A549 (cell line): Measurements from ENCODE around the gene DNAJC5. TPM values are rescaled to one million over a fixed set of nuclear protein-coding genes. Genes with fewer than 3 reads are reported as not detected.
"Not testable (repeated sequence)": the region's sequence is repeated elsewhere in the genome, so short reads cannot be mapped to it uniquely, and the experiment has no call there.

Experiments used
- ATAC-seq, 2 experiments: fragments of 200-7000 bp in 1 of 2; fragments of >200 bp in 1 of 2; cut with Nextera tagmentation in 1 of 2; cut with Tn5 transposase in 1 of 2; 3 replicates each; pipeline versions ENCODE4 v1.8.0 to v1.9.1; 2018 to 2020; ENCODE audit warnings: mild to moderate bottlenecking in 1 of 2, moderate library complexity in 1 of 2
- CTCF ChIA-PET: fragments of 300-600 bp; sonication (Branson Sonifier 250); formaldehyde crosslinking; extraction: SDS; loops from one replicate; lab custom pipeline; 2021; ENCODE audit warnings: antibody characterized with exemption, inconsistent platforms; lab: Yijun Ruan, JAX
- POLR2A ChIA-PET: fragments of 350-600 bp; formaldehyde crosslinking; extraction: SDS; loops from one replicate; lab custom pipeline; 2021; ENCODE audit warnings: antibody characterized with exemption, inconsistent platforms; lab: Yijun Ruan, JAX
- DNase-seq, 2 experiments: peaks; one replicate each; pipeline versions ENCODE4 v3.0.0 to v3.0.0-alpha.2; 2011 to 2016; ENCODE audit warnings: low read depth in 1 of 2, low spot score in 1 of 2
- FAIRE-seq: peaks from 2 replicates; lab custom pipeline; 2011; peaks lifted over from hg19 to GRCh38; lab: Jason Lieb, UNC
- H3K27ac ChIP-seq, 2 experiments: fragments of >200 bp; sonication (Bioruptor Twin); formaldehyde crosslinking; 3 replicates each; pipeline ENCODE4 v1.5.1; 2016 to 2017
- H3K4me1 ChIP-seq: fragments of >200 bp; sonication (Bioruptor Twin); formaldehyde crosslinking; 3 replicates; pipeline ENCODE4 v1.6.1; 2016
- H3K4me2 ChIP-seq: fragments of >200 bp; sonication (Bioruptor Twin); formaldehyde crosslinking; 3 replicates; pipeline ENCODE4 v1.6.1; 2016
- H3K4me3 ChIP-seq: fragments of >200 bp; sonication (Bioruptor Twin); formaldehyde crosslinking; 3 replicates; pipeline ENCODE4 v1.5.1; 2016
- H3K9me3 ChIP-seq: fragments of >200 bp; sonication (Bioruptor Twin); formaldehyde crosslinking; 3 replicates; pipeline ENCODE4 v1.6.1; 2016
- BHLHE40 ChIP-seq: IDR thresholded peaks from 2 replicates; pipeline ENCODE4 v1.6.1; 2012; ENCODE audit warnings: low read depth, low read length, inconsistent platforms
- CBX2 ChIP-seq: fragments of 200-600 bp; sonication (generic); IDR thresholded peaks from 2 replicates; pipeline ENCODE4 v1.6.1; 2016; ENCODE audit warnings: low read depth, mild to moderate bottlenecking, borderline replicate concordance
- ESRRA ChIP-seq: fragments of 150-350 bp; IDR thresholded peaks from 2 replicates; pipeline ENCODE4 v1.6.1; 2014; ENCODE audit warnings: mild to moderate bottlenecking, low read length, borderline replicate concordance
- GATA3 ChIP-seq: IDR thresholded peaks from 2 replicates; pipeline ENCODE4 v1.6.1; 2012; ENCODE audit warnings: borderline replicate concordance
- JUN ChIP-seq, 2 experiments: fragments of >200 bp; sonication (Bioruptor Twin); formaldehyde crosslinking; IDR thresholded peaks; 2 replicates in 1 of 2; 3 replicates in 1 of 2; pipeline ENCODE4 v1.6.1; 2016 to 2017
- KDM1A ChIP-seq: fragments of 200-600 bp; sonication (generic); IDR thresholded peaks from 2 replicates; pipeline ENCODE4 v1.6.1; 2016; ENCODE audit warnings: low read depth, mild to moderate bottlenecking
- MAFK ChIP-seq: fragments of 450-650 bp; IDR thresholded peaks from 2 replicates; pipeline ENCODE4 v1.6.1; 2014; ENCODE audit not compliant: partially characterized antibody
- MAZ ChIP-seq: fragments of 150-350 bp; IDR thresholded peaks from 2 replicates; pipeline ENCODE4 v1.6.1; 2014; ENCODE audit warnings: antibody characterized with exemption, low read depth, low read length, borderline replicate concordance
- NPAS2 ChIP-seq: fragments of 250-450 bp; sonication (Bioruptor Pico); IDR thresholded peaks from 2 replicates; pipeline ENCODE4 v1.8.0; 2022; ENCODE audit warnings: mild to moderate bottlenecking, moderate library complexity, borderline replicate concordance
- RCOR1 ChIP-seq: fragments of 150-350 bp; IDR thresholded peaks from 2 replicates; pipeline ENCODE4 v1.6.1; 2014; ENCODE audit warnings: antibody characterized with exemption, low read length, low read depth
- RFX5 ChIP-seq: fragments of 450-650 bp; IDR thresholded peaks from 2 replicates; pipeline ENCODE4 v1.7.1; 2014; ENCODE audit warnings: antibody characterized with exemption, mild to moderate bottlenecking, moderate library complexity
- RNF2 ChIP-seq: fragments of 200-600 bp; sonication (generic); IDR thresholded peaks from 2 replicates; pipeline ENCODE4 v1.6.1; 2016; ENCODE audit warnings: low read depth, mild to moderate bottlenecking, antibody characterized with exemption, moderate library complexity, borderline replicate concordance
- SMC3 ChIP-seq: fragments of >200 bp; sonication (Bioruptor Twin); formaldehyde crosslinking; IDR thresholded peaks from 3 replicates; pipeline ENCODE4 v1.6.1; 2018; ENCODE audit warnings: inconsistent platforms
- TFCP2L1 ChIP-seq: fragments of 250-450 bp; sonication (Bioruptor Pico); IDR thresholded peaks from 2 replicates; pipeline ENCODE4 v1.5.0; 2021; ENCODE audit warnings: mild to moderate bottlenecking
- WGBS: methylation state at CpG from one replicate; pipeline ENCODE4 v1.1.6; 2017; ENCODE audit errors: missing lambda C conversion rate; 5-methylcytosine and 5-hydroxymethylcytosine counted together
- polyA plus RNA-seq, 4 experiments: library from polyadenylated mRNA; depleted of rRNA in 3 of 4; stranded (reverse); fragments of >200 nt; fragmentation: RNase III in 1 of 4; extraction: RNeasy Plus Mini Kit Qiagen cat#74134 plus additional on column Dnase treatment in 1 of 4; gene quantifications; 2 replicates in 3 of 4; 3 replicates in 1 of 4; pipeline ENCODE4 v1.2.3, GENCODE V29; 2011 to 2017
- TF ChIP-seq, protein P1 (sequence below): fragments of >200 bp; sonication (Bioruptor Twin); formaldehyde crosslinking; IDR thresholded peaks from 2 replicates; pipeline ENCODE4 v1.6.1; 2016
- TF ChIP-seq, protein P2 (sequence below): IDR thresholded peaks from 2 replicates; pipeline ENCODE4 v1.6.1; 2012
- TF ChIP-seq, protein P3 (sequence below): fragments of >200 bp; sonication (Bioruptor Twin); formaldehyde crosslinking; IDR thresholded peaks from 3 replicates; pipeline ENCODE4 v1.6.1; 2016
- TF ChIP-seq, protein P4 (sequence below): fragments of 450-650 bp; IDR thresholded peaks from 2 replicates; pipeline ENCODE4 v1.6.1; 2014; ENCODE audit warnings: antibody characterized with exemption
- TF ChIP-seq, protein P5 (sequence below): fragments of 200-600 bp; sonication (generic); IDR thresholded peaks from 2 replicates; pipeline ENCODE4 v1.6.1; 2016; ENCODE audit warnings: antibody characterized with exemption, mild to moderate bottlenecking, moderate library complexity

DNAJC5 gene
- polyA plus RNA-seq, 2 of the 4 experiments (the other 2 are of a cell fraction) = 20.4 to 23.2 TPM

DNA sequence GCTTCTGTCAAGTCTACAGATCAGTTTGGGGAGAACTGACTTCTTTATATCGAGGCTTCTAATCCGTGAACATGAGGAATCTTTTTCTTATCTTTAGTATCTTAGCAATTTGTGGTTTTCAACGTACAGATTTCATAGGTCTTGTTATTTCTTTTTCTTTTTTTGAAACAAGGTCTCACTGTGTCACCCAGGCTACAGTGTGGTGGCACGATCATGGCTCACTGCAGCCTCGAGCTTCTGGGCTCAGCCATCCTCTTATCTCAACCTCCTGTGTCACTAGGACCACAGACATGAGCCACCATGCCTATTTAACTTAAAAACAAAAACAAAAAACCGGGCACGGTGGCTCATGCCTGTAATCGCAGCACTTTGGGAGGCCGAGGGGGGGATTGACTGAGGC is 29.3 kb downstream of the DNAJC5 start:
- CTCF ChIA-PET = interaction anchor here (0.6 kb wide), 1 partner anchor 135 kb away, joined by 3 read pairs; no protein-coding TSS in a partner anchor
- Histone ChIP-seq H3K9me3 (no peaks in the 10 kb centered on the region), H3K4me2 (no peak overlapping the region), H3K4me1 (no peaks in the 10 kb centered on the region), H3K4me3 (no peak overlapping the region), H3K27ac (no peak overlapping the region)
- DNase-seq (no peak), FAIRE-seq (no peak), ATAC-seq (no peak; a peak in 1 of 6 replicates)
- WGBS = 87% methylated on average over 9 of the region's 9 CpGs
- POLR2A ChIA-PET = interaction anchor here (0.8 kb wide), 1 partner anchor 59 kb away, joined by 3 read pairs; the partner anchor contains the start of gene TPD52L2
- TF ChIP-seq CBX2 (no peak), MAFK (no peak), RCOR1 (no peak), GATA3 (no peak)
- TF ChIP-seq, protein P1, sequence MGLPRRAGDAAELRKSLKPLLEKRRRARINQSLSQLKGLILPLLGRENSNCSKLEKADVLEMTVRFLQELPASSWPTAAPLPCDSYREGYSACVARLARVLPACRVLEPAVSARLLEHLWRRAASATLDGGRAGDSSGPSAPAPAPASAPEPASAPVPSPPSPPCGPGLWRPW = no peak

DNA sequence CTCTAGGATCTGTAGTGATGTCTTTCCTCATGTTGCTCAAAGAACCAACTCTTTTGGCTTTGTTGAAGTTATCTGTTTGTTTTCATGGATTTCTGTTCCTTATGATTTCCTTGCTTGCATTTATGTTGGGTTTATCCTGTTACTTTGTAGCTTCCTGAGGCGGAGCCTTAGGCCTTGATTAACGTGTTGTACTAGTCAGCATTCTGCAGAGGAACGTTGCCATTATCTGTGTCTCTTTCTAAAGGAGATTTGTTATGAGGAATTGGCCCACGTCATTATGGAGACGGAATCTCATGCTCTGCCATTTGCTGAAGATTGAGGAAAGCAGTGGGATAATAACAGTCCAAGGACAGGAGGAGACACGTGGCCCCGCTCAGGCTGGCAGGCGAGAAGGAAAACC is 31.4 kb downstream of the DNAJC5 start:
- TF ChIP-seq RNF2 = no peak
- TF ChIP-seq, protein P2, sequence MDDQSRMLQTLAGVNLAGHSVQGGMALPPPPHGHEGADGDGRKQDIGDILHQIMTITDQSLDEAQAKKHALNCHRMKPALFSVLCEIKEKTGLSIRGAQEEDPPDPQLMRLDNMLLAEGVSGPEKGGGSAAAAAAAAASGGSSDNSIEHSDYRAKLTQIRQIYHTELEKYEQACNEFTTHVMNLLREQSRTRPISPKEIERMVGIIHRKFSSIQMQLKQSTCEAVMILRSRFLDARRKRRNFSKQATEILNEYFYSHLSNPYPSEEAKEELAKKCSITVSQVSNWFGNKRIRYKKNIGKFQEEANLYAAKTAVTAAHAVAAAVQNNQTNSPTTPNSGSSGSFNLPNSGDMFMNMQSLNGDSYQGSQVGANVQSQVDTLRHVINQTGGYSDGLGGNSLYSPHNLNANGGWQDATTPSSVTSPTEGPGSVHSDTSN = no peak
- no peak for DNase-seq
- no peak for FAIRE-seq
- Histone ChIP-seq H3K9me3 (no peaks in the 10 kb centered on the region), H3K4me1 (no peaks in the 10 kb centered on the region), H3K27ac (no peak overlapping the region), H3K4me2 (no peak overlapping the region), H3K4me3 (no peak overlapping the region)
- no peak for ATAC-seq
- WGBS = 91% methylated on average over 8 of the region's 8 CpGs
- ChIA-PET POLR2A (no interaction called here), CTCF (interaction anchor here (1.5 kb wide), 1 partner anchor 10 kb away, joined by 5 read pairs; no protein-coding TSS in a partner anchor)

DNA sequence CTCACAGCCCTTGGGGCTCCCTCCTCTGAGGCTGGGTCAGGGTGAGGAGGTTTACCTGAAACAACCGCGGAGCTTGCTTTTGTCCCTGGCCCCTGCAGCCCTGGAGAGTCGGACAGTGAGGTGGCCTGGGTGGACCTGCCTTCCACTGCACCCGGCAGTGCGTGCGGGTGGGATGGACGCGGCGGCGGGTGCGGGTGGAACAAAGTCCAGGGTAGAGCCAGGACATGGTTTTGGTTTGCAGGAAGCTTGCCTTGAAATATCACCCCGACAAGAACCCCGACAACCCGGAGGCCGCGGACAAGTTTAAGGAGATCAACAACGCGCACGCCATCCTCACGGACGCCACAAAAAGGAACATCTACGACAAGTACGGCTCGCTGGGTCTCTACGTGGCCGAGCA is 34.1 kb downstream of the DNAJC5 start:
- no peak for FAIRE-seq
- H3K4me2 ChIP-seq = no peak overlapping the region
- ChIA-PET CTCF (interaction anchor here (1.0 kb wide), 1 partner anchor 11 kb away, joined by 3 read pairs; no protein-coding TSS in a partner anchor), POLR2A (no interaction called here)
- no peak overlapping the region for H3K27ac ChIP-seq
- no peak for TF ChIP-seq JUN (IDR thresholded peaks at IDR 0.05)
- H3K4me3 ChIP-seq = no peak overlapping the region
- H3K9me3 ChIP-seq = no peaks in the 10 kb centered on the region
- H3K4me1 ChIP-seq = no peaks in the 10 kb centered on the region
- WGBS = 95% methylated on average over 18 of the region's 26 CpGs
- no peak for ATAC-seq
- DNase-seq = no peak

DNA sequence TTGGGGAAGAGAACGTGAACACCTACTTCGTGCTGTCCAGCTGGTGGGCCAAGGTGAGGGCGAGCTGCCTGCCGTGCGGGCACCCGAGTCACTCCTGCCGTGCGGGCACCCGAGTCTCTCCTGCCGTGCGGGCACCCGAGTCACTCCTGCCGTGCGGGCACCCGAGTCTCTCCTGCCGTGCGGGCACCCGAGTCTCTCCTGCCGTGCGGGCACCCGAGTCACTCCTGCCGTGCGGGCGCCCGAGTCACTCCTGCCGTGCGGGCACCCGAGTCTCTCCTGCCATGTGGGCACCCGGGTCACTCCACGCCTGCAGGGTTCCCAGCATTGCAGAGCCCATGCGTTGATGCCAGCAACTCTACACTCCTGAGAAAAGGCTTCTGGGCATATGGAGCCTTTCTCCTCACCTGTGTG is 34.6 kb downstream of the DNAJC5 start:
- H3K27ac ChIP-seq, FAIRE-seq, H3K4me2 ChIP-seq, POLR2A ChIA-PET, H3K9me3 ChIP-seq, H3K4me1 ChIP-seq, ATAC-seq, H3K4me3 ChIP-seq, DNase-seq: not testable (repeated sequence)
- WGBS = 94% methylated on average over 25 of the region's 31 CpGs
- CTCF ChIA-PET = interaction anchor here (1.0 to 1.3 kb wide), 2 partner anchors 12 to 51 kb away, joined by 3 to 4 read pairs; partner anchors contain the start of gene PRPF6

DNA sequence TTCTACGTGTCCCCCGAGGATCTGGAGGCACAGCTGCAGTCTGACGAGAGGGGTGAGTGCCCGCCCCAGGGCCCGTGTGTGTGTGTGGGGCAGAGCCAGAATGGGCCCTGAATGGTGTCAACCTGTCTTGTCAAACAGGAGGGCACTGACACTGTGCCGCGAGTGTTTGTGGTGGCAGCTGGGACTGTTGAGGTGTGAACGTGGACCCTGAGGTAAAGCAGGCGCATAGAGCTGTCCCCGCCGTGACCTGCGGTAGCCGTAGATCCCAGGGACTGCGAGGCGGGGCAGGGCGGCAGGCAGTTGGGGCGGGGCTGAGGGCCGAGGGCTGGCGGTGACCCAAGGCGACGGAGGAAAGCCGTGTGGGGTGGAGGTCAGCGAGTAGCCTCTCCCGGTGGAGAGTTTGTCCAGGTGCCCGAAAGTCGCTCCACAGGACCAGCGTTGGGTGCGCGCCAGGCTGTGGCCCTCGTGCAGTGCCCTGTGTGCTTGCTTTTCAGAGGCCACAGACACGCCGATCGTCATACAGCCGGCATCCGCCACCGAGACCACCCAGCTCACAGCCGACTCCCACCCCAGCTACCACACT is 36.1 kb downstream of the DNAJC5 start:
- H3K4me2 ChIP-seq = no peak overlapping the region
- no peak overlapping the region for H3K27ac ChIP-seq
- H3K9me3 ChIP-seq = no peaks in the 10 kb centered on the region
- CTCF ChIA-PET = interaction anchor here (1.0 to 1.3 kb wide), 3 partner anchors 14 to 50 kb away, joined by 3 to 4 read pairs (median 3); partner anchors contain the start of gene PRPF6
- FAIRE-seq = no peak
- WGBS = 95% methylated on average over 37 of the region's 37 CpGs
- DNase-seq = no peak
- POLR2A ChIA-PET = no interaction called here
- no peaks in the 10 kb centered on the region for H3K4me1 ChIP-seq
- H3K4me3 ChIP-seq = no peak overlapping the region
- ATAC-seq = no peak
- TF ChIP-seq RFX5 = no peak
- TF ChIP-seq TFCP2L1 (CRISPR knock-in tag) = no peak
- TF ChIP-seq NPAS2 (CRISPR knock-in tag) = no peak
- no peak for TF ChIP-seq MAZ
- TF ChIP-seq GATA3 = no peak
- TF ChIP-seq SMC3 = no peak
- no peak for TF ChIP-seq BHLHE40
- TF ChIP-seq, protein P3, sequence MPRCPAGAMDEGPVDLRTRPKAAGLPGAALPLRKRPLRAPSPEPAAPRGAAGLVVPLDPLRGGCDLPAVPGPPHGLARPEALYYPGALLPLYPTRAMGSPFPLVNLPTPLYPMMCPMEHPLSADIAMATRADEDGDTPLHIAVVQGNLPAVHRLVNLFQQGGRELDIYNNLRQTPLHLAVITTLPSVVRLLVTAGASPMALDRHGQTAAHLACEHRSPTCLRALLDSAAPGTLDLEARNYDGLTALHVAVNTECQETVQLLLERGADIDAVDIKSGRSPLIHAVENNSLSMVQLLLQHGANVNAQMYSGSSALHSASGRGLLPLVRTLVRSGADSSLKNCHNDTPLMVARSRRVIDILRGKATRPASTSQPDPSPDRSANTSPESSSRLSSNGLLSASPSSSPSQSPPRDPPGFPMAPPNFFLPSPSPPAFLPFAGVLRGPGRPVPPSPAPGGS = no peak
- no peak for TF ChIP-seq ESRRA
- TF ChIP-seq, protein P4, sequence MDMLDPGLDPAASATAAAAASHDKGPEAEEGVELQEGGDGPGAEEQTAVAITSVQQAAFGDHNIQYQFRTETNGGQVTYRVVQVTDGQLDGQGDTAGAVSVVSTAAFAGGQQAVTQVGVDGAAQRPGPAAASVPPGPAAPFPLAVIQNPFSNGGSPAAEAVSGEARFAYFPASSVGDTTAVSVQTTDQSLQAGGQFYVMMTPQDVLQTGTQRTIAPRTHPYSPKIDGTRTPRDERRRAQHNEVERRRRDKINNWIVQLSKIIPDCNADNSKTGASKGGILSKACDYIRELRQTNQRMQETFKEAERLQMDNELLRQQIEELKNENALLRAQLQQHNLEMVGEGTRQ = no peak
- no peak for TF ChIP-seq KDM1A
- TF ChIP-seq, protein P5, sequence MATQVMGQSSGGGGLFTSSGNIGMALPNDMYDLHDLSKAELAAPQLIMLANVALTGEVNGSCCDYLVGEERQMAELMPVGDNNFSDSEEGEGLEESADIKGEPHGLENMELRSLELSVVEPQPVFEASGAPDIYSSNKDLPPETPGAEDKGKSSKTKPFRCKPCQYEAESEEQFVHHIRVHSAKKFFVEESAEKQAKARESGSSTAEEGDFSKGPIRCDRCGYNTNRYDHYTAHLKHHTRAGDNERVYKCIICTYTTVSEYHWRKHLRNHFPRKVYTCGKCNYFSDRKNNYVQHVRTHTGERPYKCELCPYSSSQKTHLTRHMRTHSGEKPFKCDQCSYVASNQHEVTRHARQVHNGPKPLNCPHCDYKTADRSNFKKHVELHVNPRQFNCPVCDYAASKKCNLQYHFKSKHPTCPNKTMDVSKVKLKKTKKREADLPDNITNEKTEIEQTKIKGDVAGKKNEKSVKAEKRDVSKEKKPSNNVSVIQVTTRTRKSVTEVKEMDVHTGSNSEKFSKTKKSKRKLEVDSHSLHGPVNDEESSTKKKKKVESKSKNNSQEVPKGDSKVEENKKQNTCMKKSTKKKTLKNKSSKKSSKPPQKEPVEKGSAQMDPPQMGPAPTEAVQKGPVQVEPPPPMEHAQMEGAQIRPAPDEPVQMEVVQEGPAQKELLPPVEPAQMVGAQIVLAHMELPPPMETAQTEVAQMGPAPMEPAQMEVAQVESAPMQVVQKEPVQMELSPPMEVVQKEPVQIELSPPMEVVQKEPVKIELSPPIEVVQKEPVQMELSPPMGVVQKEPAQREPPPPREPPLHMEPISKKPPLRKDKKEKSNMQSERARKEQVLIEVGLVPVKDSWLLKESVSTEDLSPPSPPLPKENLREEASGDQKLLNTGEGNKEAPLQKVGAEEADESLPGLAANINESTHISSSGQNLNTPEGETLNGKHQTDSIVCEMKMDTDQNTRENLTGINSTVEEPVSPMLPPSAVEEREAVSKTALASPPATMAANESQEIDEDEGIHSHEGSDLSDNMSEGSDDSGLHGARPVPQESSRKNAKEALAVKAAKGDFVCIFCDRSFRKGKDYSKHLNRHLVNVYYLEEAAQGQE = no peak
